Heart right ventricle (tissue), 16 donors: ENCODE results near the gene TRAPPC10. TPM values are rescaled to one million over a fixed set of nuclear protein-coding genes. Genes with fewer than 3 reads are reported as not detected.
A peak's percentile ranks its signal among the peaks of the same experiment; 100 is the strongest.

Experiments used
- ATAC-seq, 8 donors: fragments of 200-7000 bp; cut with Tn5 transposase; one replicate each; pipeline ENCODE4 v1.9.1; 2020; ENCODE audit warnings: mild to moderate bottlenecking in 8 of 8, moderate library complexity in 8 of 8, moderate number of reproducible peaks in 1 of 8
- DNase-seq, 2 donors: peaks; one replicate each; pipeline ENCODE4 v3.0.0-alpha.2; 2020
- H3K27ac ChIP-seq, 10 donors: fragments of 200-600 bp; sonication (generic) in 2 of 10; one replicate each; pipeline versions ENCODE4 v1.5.0 to v1.8.0; 2020 to 2022; ENCODE audit warnings: mild to moderate bottlenecking in 3 of 10
- H3K27me3 ChIP-seq, 7 donors: fragments of 200-600 bp; one replicate each; pipeline ENCODE4 v1.8.0; 2021 to 2022; ENCODE audit warnings: mild to moderate bottlenecking in 2 of 7
- H3K36me3 ChIP-seq, 9 donors: fragments of 200-600 bp; sonication (generic) in 1 of 9; one replicate each; pipeline versions ENCODE4 v1.5.0 to v1.8.0; 2020 to 2022; ENCODE audit warnings: mild to moderate bottlenecking in 2 of 9
- H3K4me1 ChIP-seq, 9 donors: fragments of 200-600 bp; sonication (generic) in 1 of 9; one replicate each; pipeline versions ENCODE4 v1.5.0 to v1.8.0; 2020 to 2022; ENCODE audit warnings: mild to moderate bottlenecking in 4 of 9
- H3K4me3 ChIP-seq, 10 donors: fragments of 200-600 bp; sonication (generic) in 2 of 10; one replicate each; pipeline versions ENCODE4 v1.5.0 to v1.8.0; 2020 to 2022; ENCODE audit warnings: mild to moderate bottlenecking in 7 of 10, moderate library complexity in 2 of 10
- H3K9me3 ChIP-seq, 11 donors: fragments of 200-600 bp in 10 of 11; sonication (generic) in 2 of 11; one replicate each; pipeline versions ENCODE4 v1.5.0 to v1.8.0; 2013 to 2022; ENCODE audit warnings: mild to moderate bottlenecking in 2 of 11, control low read depth in 1 of 11, moderate library complexity in 1 of 11
- CTCF ChIP-seq, 9 donors: fragments of 200-600 bp; sonication (generic) in 2 of 9; IDR thresholded peaks; one replicate each; pipeline versions ENCODE4 v1.5.0 to v1.8.0; 2021 to 2022; ENCODE audit warnings: antibody characterized with exemption in 9 of 9, mild to moderate bottlenecking in 5 of 9, moderate library complexity in 1 of 9
- whole genome bisulfite sequencing, 2 donors: extraction: QIAGEN DNeasy Blood & Tissue Kit; methylation state at CpG; one replicate each; pipeline ENCODE4 v1.1.7; 2013; ENCODE audit warnings: inconsistent platforms in 1 of 2; 5-methylcytosine and 5-hydroxymethylcytosine counted together
- intact Hi-C, 10 donors: fragments of 100-400 bp; cut with DNase I; formaldehyde crosslinking; loops; one replicate each; pipeline versions ENCODE4 v1.11.1 to v1.14.2; 2022
- polyA plus RNA-seq, 2 donors: library from polyadenylated mRNA; stranded (reverse); fragments of 200-250 nt; gene quantifications; one replicate each; pipeline ENCODE4 v1.2.3, GENCODE V29; 2013
- total RNA-seq, 10 donors: library from RNA; stranded (reverse); fragmentation: NEBNext Ultra II Directional in 3 of 10; extraction: Animal tissue kit (Norgen Biotek cat#: 25700) in 3 of 10; gene quantifications; one replicate each; pipeline versions ENCODE4 v1.2.1 to v1.2.4, GENCODE V29; 2021 to 2023
- donor health status: Arrhythmogenic right ventricular cardiomyopathy.
- donor health status: ischemic (EF 13 %, LVEDD 7.1; RV severe dilation, severe dysfunction).
- donor health status: healthy with polysubstance abuse.
- donor health status: DM: no; HTN: yes; CAD: no.
- donor health status: DM: no; HTN: no; CAD: no.
- donor health status: ischemic (EF 25% LVEDD 6.9; RV normal size, moderate dysfunction).
- donor health status: ischemic (EF 25% LVEDD 5.7; RV mildly dilated, moderate dysfunction).
- donor health status: healthy.
- donor health status: DM: yes; HTN: yes; CAD: no.
- donor health status: Ischemic cardiomyopathy.
- donor health status: ischemic (EF 35%, LVEDD 5.7; RV mildly dilated, moderate dysfunction).
- donor health status: nonischemic (EF 11% LVEDD 7.7; RV severe dilation, severe dysfunction).
- donor health status: DM: yes; HTN: yes; CAD: no.
- donor health status: PGD.
- donor health status: ischemic (EF 29% LVEDD 5.4; RV normal size, mild dysfunction).
- donor health status: nonischemic (EF 23%, LVEDD 6.1; RV moderate dilation, normal function).

TRAPPC10 gene
- total and polyA plus RNA-seq, 12 donors, result 4.7 to 26.2 (median 19.4) TPM

GRCh38 chr21:43974791-43975468 is 37.2 kb upstream of the TRAPPC10 start:
- no peak for DNase-seq
- ATAC-seq, result peak in 6 of 8 donors; percentile 15 to 26 (median 20)
- intact Hi-C loops, result loop anchor here in 6 of 10 donors (1.0 to 5.0 kb wide), 3 partner anchors 163 to 165 kb away; no protein-coding TSS in a partner anchor
- H3K4me3 ChIP-seq, result no peak overlapping the region
- H3K27me3 ChIP-seq, result no peaks in the 10 kb centered on the region
- H3K27ac ChIP-seq, result no peak overlapping the region
- WGBS, 2 donors, result 86 to 88% methylated on average over 16 of the region's 16 CpGs
- no peak for TF ChIP-seq CTCF (IDR thresholded peaks at IDR 0.05)
- H3K4me1 ChIP-seq, result peaks cover 0 to 13% (median 0%) of the 10 kb centered on the region in 9 donors
- peaks cover 0 to 76% (median 25%) of the 10 kb centered on the region in 9 donors for H3K36me3 ChIP-seq
- H3K9me3 ChIP-seq, result no peaks in the 10 kb centered on the region

- peak; percentile 73 to 80 for DNase-seq
- Histone ChIP-seq H3K4me3 (no peak overlapping the region), H3K4me1 (peaks cover 0 to 13% (median 0%) of the 10 kb centered on the region in 9 donors), H3K9me3 (no peaks in the 10 kb centered on the region), H3K27ac (no peak overlapping the region), H3K27me3 (no peaks in the 10 kb centered on the region), H3K36me3 (peaks cover 0 to 76% (median 23%) of the 10 kb centered on the region in 9 donors)
- intact Hi-C loops, result loop anchor here in 7 of 10 donors (1.0 to 5.0 kb wide), 3 partner anchors 163 to 165 kb away; no protein-coding TSS in a partner anchor
- 25 to 29% methylated on average over 24 of the region's 24 CpGs for WGBS, 2 donors
- TF ChIP-seq CTCF (IDR thresholded peaks at IDR 0.05), result peak; percentile 89 to 96 (median 93)
- ATAC-seq, result peak; percentile 75 to 84 (median 78)
Measured at GRCh38 chr21:43975469-43976098, 36.5 kb upstream of the TRAPPC10 start.

GRCh38 chr21:43976661-43977060 is 35.4 kb upstream of the TRAPPC10 start:
- intact Hi-C loops, result loop anchor here in 3 of 10 donors (1.0 to 5.0 kb wide), 2 partner anchors 164 to 166 kb away; no protein-coding TSS in a partner anchor
- no peak for DNase-seq
- H3K36me3 ChIP-seq, result peaks cover 0 to 76% (median 27%) of the 10 kb centered on the region in 9 donors
- WGBS, 2 donors, result 92 to 93% methylated on average over 9 of the region's 9 CpGs
- no peaks in the 10 kb centered on the region for H3K9me3 ChIP-seq
- H3K27me3 ChIP-seq, result no peaks in the 10 kb centered on the region
- peaks cover 0 to 13% (median 0%) of the 10 kb centered on the region in 9 donors for H3K4me1 ChIP-seq
- H3K27ac ChIP-seq, result no peak overlapping the region
- H3K4me3 ChIP-seq, result no peak overlapping the region
- no peak for ATAC-seq
- TF ChIP-seq CTCF (IDR thresholded peaks at IDR 0.05), result no peak

- no peak for TF ChIP-seq CTCF (IDR thresholded peaks at IDR 0.05)
- Histone ChIP-seq H3K27me3 (no peaks in the 10 kb centered on the region), H3K36me3 (peaks cover 0 to 76% (median 23%) of the 10 kb centered on the region in 9 donors), H3K4me1 (peaks cover 0 to 12% (median 0%) of the 10 kb centered on the region in 9 donors), H3K9me3 (no peaks in the 10 kb centered on the region), H3K27ac (no peak overlapping the region), H3K4me3 (no peak overlapping the region)
- no peak for ATAC-seq
- no peak for DNase-seq
- 96 to 98% methylated on average over 10 of the region's 10 CpGs for WGBS, 2 donors
- intact Hi-C loops, result loop anchor here in 2 of 10 donors (5.0 kb wide), 1 partner anchor 166 kb away; no protein-coding TSS in a partner anchor
Measured at GRCh38 chr21:43978060-43978459, 34.0 kb upstream of the TRAPPC10 start.
